ENCODE measurements around the gene PKD1L1.

- no peak for TF ChIP-seq CTCF (IDR thresholded peaks at IDR 0.05)
- TF ChIP-seq POLR2A (IDR thresholded peaks at IDR 0.05) = no peak
These were observed 171.9 kb downstream of the PKD1L1 start for GRCh38 chr7:47776335-47776734.
